SK-N-SH treated with all-trans-retinoic acid at 6 μM for 48 hours (cell line): ENCODE results near the gene GSTM4.
"Not testable (repeated sequence)": the region's sequence is repeated elsewhere in the genome, so short reads cannot be mapped to it uniquely, and the experiment has no call there.

Experiments used
- ATAC-seq: fragments of 200-7000 bp; cut with Tn5 transposase; 3 replicates; pipeline ENCODE4 v1.9.1; 2020; ENCODE audit warnings: mild to moderate bottlenecking, moderate library complexity
- BACH2 ChIP-seq: fragments of 250-450 bp; sonication (Bioruptor Pico); IDR thresholded peaks from 2 replicates; pipeline ENCODE4 v1.9.0; 2021; ENCODE audit warnings: mild to moderate bottlenecking, borderline replicate concordance
- CREB5 ChIP-seq: fragments of 250-450 bp; sonication (Bioruptor Pico); IDR thresholded peaks from 2 replicates; pipeline ENCODE4 v1.5.1; 2020; ENCODE audit warnings: low read depth, mild to moderate bottlenecking, moderate library complexity
- ESRRG ChIP-seq: fragments of 250-450 bp; sonication (Bioruptor Pico); IDR thresholded peaks from 2 replicates; pipeline ENCODE4 v1.6.1; 2021; ENCODE audit warnings: mild to moderate bottlenecking
- GLIS3 ChIP-seq: fragments of 250-450 bp; sonication (Bioruptor Pico); IDR thresholded peaks from 2 replicates; pipeline ENCODE4 v1.5.0; 2020; ENCODE audit warnings: mild to moderate bottlenecking, moderate library complexity
- ISL1 ChIP-seq: fragments of 250-450 bp; sonication (Bioruptor Pico); IDR thresholded peaks from 2 replicates; pipeline ENCODE4 v2.1.2; 2022; ENCODE audit warnings: mild to moderate bottlenecking, moderate library complexity
- OSR1 ChIP-seq: fragments of 250-450 bp; sonication (Bioruptor Pico); IDR thresholded peaks from 2 replicates; pipeline ENCODE4 v1.8.0; 2022; ENCODE audit warnings: moderate library complexity, mild to moderate bottlenecking, inconsistent platforms
- PPARA ChIP-seq: fragments of 250-450 bp; sonication (Bioruptor Pico); IDR thresholded peaks from 2 replicates; pipeline ENCODE4 v1.5.0; 2020; ENCODE audit warnings: mild to moderate bottlenecking, borderline replicate concordance
- RARB ChIP-seq: fragments of 250-450 bp; sonication (Bioruptor Pico); IDR thresholded peaks from 2 replicates; pipeline ENCODE4 v1.8.0; 2021; ENCODE audit warnings: mild to moderate bottlenecking, moderate library complexity
- TOX ChIP-seq: fragments of 250-450 bp; sonication (Bioruptor Pico); IDR thresholded peaks from 2 replicates; pipeline ENCODE4 v1.8.0; 2021; ENCODE audit warnings: mild to moderate bottlenecking, moderate library complexity, borderline replicate concordance
- ZC3H10 ChIP-seq: fragments of 250-450 bp; sonication (Bioruptor Pico); IDR thresholded peaks from 2 replicates; pipeline ENCODE4 v1.5.1; 2021; ENCODE audit warnings: mild to moderate bottlenecking, moderate library complexity
- ZFP3 ChIP-seq: fragments of 250-450 bp; sonication (Bioruptor Pico); IDR thresholded peaks from 2 replicates; pipeline ENCODE4 v1.5.0; 2020; ENCODE audit warnings: mild to moderate bottlenecking, moderate library complexity
- ZFP30 ChIP-seq: fragments of 450-650 bp; formaldehyde crosslinking; IDR thresholded peaks from 2 replicates; pipeline ENCODE4 v1.5.0; 2022; ENCODE audit warnings: mild to moderate bottlenecking, moderate library complexity
- ZNF70 ChIP-seq: fragments of 450-650 bp; formaldehyde crosslinking; IDR thresholded peaks from 2 replicates; pipeline ENCODE4 v1.5.0; 2020; ENCODE audit warnings: mild to moderate bottlenecking, moderate library complexity
- ZNF8 ChIP-seq: fragments of 450-650 bp; formaldehyde crosslinking; IDR thresholded peaks from 2 replicates; pipeline ENCODE4 v1.5.0; 2020; ENCODE audit warnings: mild to moderate bottlenecking, moderate library complexity
- TF ChIP-seq, protein P1 (sequence below): fragments of 250-450 bp; sonication (Bioruptor Pico); IDR thresholded peaks from 2 replicates; pipeline ENCODE4 v1.8.0; 2021; ENCODE audit warnings: low read depth, mild to moderate bottlenecking, moderate library complexity, borderline replicate concordance
- TF ChIP-seq, protein P2 (sequence below): fragments of 250-450 bp; sonication (Bioruptor Pico); IDR thresholded peaks from 2 replicates; pipeline ENCODE4 v1.5.0; 2020; ENCODE audit warnings: mild to moderate bottlenecking, moderate library complexity

Gene GSTM4

DNA sequence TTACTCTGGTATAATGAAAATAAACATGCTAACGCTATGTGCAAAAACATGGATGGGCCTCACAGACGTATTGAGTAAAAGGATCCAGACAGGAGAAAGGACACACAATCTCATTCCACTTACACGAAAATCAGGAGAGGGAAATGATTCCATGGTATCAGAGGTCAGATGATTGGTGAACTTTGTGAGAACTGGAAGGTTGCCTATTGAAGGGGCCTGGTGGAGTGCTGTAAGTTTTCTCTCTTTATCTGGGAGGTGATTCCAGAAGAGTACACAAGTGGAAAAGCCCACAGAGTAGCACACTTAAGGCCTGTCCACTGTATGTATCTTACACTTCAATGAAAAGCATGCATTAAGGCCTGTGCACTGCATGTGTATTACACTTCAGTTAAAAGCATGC lies 21.6 kb downstream of the GSTM4 start:
- no peak for ATAC-seq
- TF ChIP-seq ZNF70 (CRISPR knock-in tag) (no peak), BACH2 (CRISPR knock-in tag) (no peak), PPARA (CRISPR knock-in tag) (no peak), ZFP30 (no peak)

DNA sequence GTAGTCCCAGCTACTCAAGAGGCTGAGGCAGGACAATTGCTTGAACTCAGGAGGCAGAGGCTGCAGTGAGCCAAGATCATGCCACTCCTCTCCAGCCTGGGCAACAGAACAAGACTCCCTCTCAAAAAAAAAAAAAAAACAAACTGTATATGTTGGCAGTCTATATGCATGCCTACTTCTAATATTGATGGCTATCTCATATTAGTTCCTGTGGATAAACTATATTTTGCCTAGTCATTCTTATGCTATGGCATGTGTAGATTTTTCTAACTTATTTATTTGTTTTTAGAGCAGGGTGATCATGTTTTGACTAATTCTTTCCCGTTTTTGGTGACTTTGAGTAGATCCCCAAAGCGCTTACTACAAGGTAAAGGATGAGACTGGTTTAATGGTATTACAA lies 22.7 kb downstream of the GSTM4 start:
- ATAC-seq, result not testable (repeated sequence)

DNA sequence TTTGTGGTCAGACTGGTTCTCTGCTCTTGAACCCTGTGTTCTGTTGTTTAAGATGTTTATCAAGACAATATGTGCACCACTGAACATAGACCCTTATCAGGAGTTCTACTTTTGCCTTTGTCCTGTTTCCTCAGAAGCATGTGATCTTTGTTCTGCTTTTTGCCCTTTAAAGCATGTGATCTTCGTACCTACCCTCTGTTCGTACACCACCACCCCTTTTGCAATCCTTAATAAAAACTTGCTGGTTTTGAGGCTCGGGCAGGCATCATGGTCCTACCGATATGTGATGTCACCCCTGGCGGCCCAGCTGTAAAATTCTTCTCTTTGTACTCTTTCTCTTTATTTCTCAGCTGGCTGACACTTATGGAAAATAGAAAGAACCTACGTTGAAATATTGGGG lies 28.9 kb downstream of the GSTM4 start:
- not testable (repeated sequence) for ATAC-seq

DNA sequence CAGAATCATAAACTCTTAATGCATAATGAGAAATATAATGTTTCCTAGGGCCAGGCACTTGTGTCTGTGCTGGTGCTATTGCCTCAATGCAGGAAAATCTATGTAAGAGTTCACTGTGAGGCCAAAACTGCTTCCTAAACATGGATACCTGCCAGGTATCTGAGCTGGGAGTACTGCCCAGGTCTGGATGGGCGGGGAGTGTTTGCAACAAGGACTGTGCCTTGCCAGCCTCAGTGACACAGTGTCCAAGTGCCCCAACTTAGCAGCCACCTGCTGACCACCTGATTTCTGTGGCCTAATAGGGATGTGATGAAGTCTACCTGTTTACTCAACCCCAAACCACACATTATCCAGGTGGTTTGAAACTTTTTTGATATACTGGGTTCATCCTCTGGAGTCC lies 29.5 kb downstream of the GSTM4 start:
- ATAC-seq, result not testable (repeated sequence)

DNA sequence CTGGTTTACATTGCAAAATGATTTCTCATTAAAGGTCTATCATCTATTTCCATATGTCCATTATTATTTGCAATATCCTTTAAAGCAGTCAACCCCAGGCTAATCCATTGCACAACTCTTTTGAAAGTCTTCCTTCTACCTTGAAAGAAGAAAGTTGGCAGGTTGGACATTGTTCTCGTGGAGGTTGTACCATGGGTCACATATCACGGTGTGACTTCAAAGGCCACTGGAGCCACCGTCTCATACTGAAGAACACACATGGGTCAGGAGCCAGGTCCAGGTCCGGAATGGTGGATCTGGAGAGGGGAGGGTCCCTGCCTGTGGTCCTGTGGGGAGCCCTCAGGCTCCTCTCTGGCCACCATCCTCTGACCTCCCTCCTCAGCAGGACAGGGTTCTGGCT lies 30.0 kb downstream of the GSTM4 start:
- not testable (repeated sequence) for ATAC-seq

DNA sequence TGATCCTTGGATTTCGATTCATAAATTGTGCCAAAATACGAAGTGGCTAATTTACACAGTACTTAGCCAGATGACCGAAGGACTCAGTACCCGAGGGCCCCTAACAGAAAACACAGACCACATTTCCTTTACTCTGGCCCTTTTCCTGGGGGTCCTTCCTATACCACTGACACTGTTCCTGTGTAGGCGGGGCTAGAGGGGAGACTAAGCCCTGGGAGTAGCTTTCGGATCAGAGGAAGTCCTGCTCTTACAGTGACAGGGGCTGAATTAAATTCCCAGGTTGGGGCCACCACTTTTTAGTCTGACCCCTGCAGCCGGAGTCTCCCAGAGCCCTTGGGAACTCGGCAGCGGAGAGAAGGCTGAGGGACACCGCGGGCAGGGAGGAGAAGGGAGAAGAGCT lies 31.2 kb downstream of the GSTM4 start:
- ATAC-seq, result not testable (repeated sequence)

GRCh38 chr1:109687641-109688499 lies 32.0 kb downstream of the GSTM4 start, which contains the start of gene GSTM1:
TSS of gene GSTM1 (plus strand) at chr1:109687817. CDS start at chr1:109687874, 57 bp downstream.
- ATAC-seq, result no peak
- no peak for TF ChIP-seq ZNF8 (CRISPR knock-in tag)
- TF ChIP-seq ESRRG (CRISPR knock-in tag), result no peak
- no peak for TF ChIP-seq GLIS3 (CRISPR knock-in tag)
- no peak for TF ChIP-seq ZC3H10 (CRISPR knock-in tag)
- TF ChIP-seq, protein P1, sequence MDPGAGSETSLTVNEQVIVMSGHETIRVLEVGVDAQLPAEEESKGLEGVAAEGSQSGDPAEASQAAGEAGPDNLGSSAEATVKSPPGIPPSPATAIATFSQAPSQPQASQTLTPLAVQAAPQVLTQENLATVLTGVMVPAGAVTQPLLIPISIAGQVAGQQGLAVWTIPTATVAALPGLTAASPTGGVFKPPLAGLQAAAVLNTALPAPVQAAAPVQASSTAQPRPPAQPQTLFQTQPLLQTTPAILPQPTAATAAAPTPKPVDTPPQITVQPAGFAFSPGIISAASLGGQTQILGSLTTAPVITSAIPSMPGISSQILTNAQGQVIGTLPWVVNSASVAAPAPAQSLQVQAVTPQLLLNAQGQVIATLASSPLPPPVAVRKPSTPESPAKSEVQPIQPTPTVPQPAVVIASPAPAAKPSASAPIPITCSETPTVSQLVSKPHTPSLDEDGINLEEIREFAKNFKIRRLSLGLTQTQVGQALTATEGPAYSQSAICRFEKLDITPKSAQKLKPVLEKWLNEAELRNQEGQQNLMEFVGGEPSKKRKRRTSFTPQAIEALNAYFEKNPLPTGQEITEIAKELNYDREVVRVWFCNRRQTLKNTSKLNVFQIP (CRISPR knock-in tag), result no peak
- TF ChIP-seq ZFP3 (CRISPR knock-in tag), result no peak
- no peak for TF ChIP-seq CREB5 (CRISPR knock-in tag)
- no peak for TF ChIP-seq ZFP30
- TF ChIP-seq OSR1 (CRISPR knock-in tag), result no peak
- TF ChIP-seq RARB (CRISPR knock-in tag), result no peak
- TF ChIP-seq, protein P2, sequence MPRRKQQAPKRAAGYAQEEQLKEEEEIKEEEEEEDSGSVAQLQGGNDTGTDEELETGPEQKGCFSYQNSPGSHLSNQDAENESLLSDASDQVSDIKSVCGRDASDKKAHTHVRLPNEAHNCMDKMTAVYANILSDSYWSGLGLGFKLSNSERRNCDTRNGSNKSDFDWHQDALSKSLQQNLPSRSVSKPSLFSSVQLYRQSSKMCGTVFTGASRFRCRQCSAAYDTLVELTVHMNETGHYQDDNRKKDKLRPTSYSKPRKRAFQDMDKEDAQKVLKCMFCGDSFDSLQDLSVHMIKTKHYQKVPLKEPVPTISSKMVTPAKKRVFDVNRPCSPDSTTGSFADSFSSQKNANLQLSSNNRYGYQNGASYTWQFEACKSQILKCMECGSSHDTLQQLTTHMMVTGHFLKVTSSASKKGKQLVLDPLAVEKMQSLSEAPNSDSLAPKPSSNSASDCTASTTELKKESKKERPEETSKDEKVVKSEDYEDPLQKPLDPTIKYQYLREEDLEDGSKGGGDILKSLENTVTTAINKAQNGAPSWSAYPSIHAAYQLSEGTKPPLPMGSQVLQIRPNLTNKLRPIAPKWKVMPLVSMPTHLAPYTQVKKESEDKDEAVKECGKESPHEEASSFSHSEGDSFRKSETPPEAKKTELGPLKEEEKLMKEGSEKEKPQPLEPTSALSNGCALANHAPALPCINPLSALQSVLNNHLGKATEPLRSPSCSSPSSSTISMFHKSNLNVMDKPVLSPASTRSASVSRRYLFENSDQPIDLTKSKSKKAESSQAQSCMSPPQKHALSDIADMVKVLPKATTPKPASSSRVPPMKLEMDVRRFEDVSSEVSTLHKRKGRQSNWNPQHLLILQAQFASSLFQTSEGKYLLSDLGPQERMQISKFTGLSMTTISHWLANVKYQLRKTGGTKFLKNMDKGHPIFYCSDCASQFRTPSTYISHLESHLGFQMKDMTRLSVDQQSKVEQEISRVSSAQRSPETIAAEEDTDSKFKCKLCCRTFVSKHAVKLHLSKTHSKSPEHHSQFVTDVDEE (CRISPR knock-in tag), result no peak
- no peak for TF ChIP-seq TOX (CRISPR knock-in tag)
- no peak for TF ChIP-seq ISL1 (CRISPR knock-in tag)
